ENCODE data around the gene DUSP1.
"Not testable (repeated sequence)": the region's sequence is repeated elsewhere in the genome, so short reads cannot be mapped to it uniquely, and the experiment has no call there.

DUSP1 gene

GRCh38 chr5:172770675-172771438, at the start of gene DUSP1:
DUSP1 (minus strand) TSS chr5:172771195; CDS start chr5:172770952, 243 bp downstream.
- peak; percentile 98 for DNase-seq

GRCh38 chr5:172820046-172820767, 49.2 kb upstream of the DUSP1 start:
- no peak for DNase-seq

- DNase-seq, result no peak
These were observed 48.6 kb upstream of the DUSP1 start for GRCh38 chr5:172819569-172819968.

GRCh38 chr5:172818081-172818480, 47.1 kb upstream of the DUSP1 start:
- no peak for DNase-seq

GRCh38 chr5:172817664-172818063, 46.7 kb upstream of the DUSP1 start:
- no peak for DNase-seq

GRCh38 chr5:172816925-172817562, 46.0 kb upstream of the DUSP1 start:
- DNase-seq, result no peak

- DNase-seq, result no peak
These were observed 44.6 kb upstream of the DUSP1 start for GRCh38 chr5:172815631-172816030.

GRCh38 chr5:172810996-172811395, 40.0 kb upstream of the DUSP1 start:
- DNase-seq, result not testable (repeated sequence)

- DNase-seq, result no peak
These were observed 38.8 kb upstream of the DUSP1 start for GRCh38 chr5:172809774-172810173.

- DNase-seq, result no peak
These were observed 36.8 kb upstream of the DUSP1 start for GRCh38 chr5:172807766-172808311.

- DNase-seq, result peak; percentile 95
These were observed 36.1 kb upstream of the DUSP1 start for GRCh38 chr5:172806897-172807672.

GRCh38 chr5:172805736-172806255, 34.8 kb upstream of the DUSP1 start:
- peak; percentile 29 for DNase-seq

- DNase-seq, result no peak
These were observed 34.2 kb upstream of the DUSP1 start for GRCh38 chr5:172805018-172805683.

- DNase-seq, result no peak
These were observed 31.7 kb upstream of the DUSP1 start for GRCh38 chr5:172802567-172803176.

- no peak for DNase-seq
These were observed 31.1 kb upstream of the DUSP1 start for GRCh38 chr5:172802112-172802511.

- no peak for DNase-seq
These were observed 30.2 kb upstream of the DUSP1 start for GRCh38 chr5:172801179-172801671.

GRCh38 chr5:172800088-172800551, 29.1 kb upstream of the DUSP1 start:
- peak; percentile 89 for DNase-seq

- DNase-seq, result no peak
These were observed 28.4 kb upstream of the DUSP1 start for GRCh38 chr5:172799416-172799815.

- peak; percentile 72 for DNase-seq
These were observed 27.6 kb upstream of the DUSP1 start for GRCh38 chr5:172798422-172799215.

- DNase-seq, result no peak
These were observed 26.8 kb upstream of the DUSP1 start for GRCh38 chr5:172797771-172798191.
